HG02840 (cell line): ENCODE measurements around the gene ITGBL1.

Experiments
- ATAC-seq: cut with Tn5 transposase; IDR thresholded peaks from one replicate; pipeline ENCODE4 v1.9.1; 2021; ENCODE audit warnings: mild to moderate bottlenecking, moderate library complexity, moderate number of reproducible peaks; ENCODE audit not compliant: unreplicated experiment, low FRiP score

ITGBL1 gene

GRCh38 chr13:101730420-101731000 lies 278.0 kb downstream of the ITGBL1 start:
- ATAC-seq, result no peak

GRCh38 chr13:101736566-101736965 lies 284.1 kb downstream of the ITGBL1 start:
- no peak for ATAC-seq

- ATAC-seq, result no peak
Measured at GRCh38 chr13:101738336-101738735, 285.9 kb downstream of the ITGBL1 start.

- ATAC-seq, result peak; percentile 96
Measured at GRCh38 chr13:101739382-101740178, 287.1 kb downstream of the ITGBL1 start.

GRCh38 chr13:101746513-101746912 lies 294.0 kb downstream of the ITGBL1 start:
- ATAC-seq, result no peak

GRCh38 chr13:101747039-101747438 lies 294.6 kb downstream of the ITGBL1 start:
- no peak for ATAC-seq

GRCh38 chr13:101749584-101749983 lies 297.1 kb downstream of the ITGBL1 start:
- no peak for ATAC-seq

- ATAC-seq, result peak; percentile 51
Measured at GRCh38 chr13:101751488-101751887, 299.0 kb downstream of the ITGBL1 start.

GRCh38 chr13:101752432-101752831 lies 300.0 kb downstream of the ITGBL1 start:
- no peak for ATAC-seq

- no peak for ATAC-seq
Measured at GRCh38 chr13:101755228-101755887, 302.9 kb downstream of the ITGBL1 start.

GRCh38 chr13:101757446-101758039 lies 305.1 kb downstream of the ITGBL1 start:
- peak; percentile 70 for ATAC-seq

- no peak for ATAC-seq
Measured at GRCh38 chr13:101763191-101763590, 310.7 kb downstream of the ITGBL1 start.
